ENCODE measurements around the gene HNRNPF. TPM values are rescaled to one million over a fixed set of nuclear protein-coding genes. Genes with fewer than 3 reads are reported as not detected.
A peak's percentile ranks its signal among the peaks of the same experiment; 100 is the strongest.

Gene HNRNPF, protein sequence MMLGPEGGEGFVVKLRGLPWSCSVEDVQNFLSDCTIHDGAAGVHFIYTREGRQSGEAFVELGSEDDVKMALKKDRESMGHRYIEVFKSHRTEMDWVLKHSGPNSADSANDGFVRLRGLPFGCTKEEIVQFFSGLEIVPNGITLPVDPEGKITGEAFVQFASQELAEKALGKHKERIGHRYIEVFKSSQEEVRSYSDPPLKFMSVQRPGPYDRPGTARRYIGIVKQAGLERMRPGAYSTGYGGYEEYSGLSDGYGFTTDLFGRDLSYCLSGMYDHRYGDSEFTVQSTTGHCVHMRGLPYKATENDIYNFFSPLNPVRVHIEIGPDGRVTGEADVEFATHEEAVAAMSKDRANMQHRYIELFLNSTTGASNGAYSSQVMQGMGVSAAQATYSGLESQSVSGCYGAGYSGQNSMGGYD
- 198 and 271 TPM in 2 replicates for polyA plus RNA-seq (2011; rRNA removed)
- 236 and 250 TPM in 2 replicates for polyA plus RNA-seq (2012; cell fraction: cytosol; rRNA removed)
- 275 and 276 TPM in 2 replicates for polyA plus RNA-seq (2012; cell fraction: nucleus; rRNA removed)
- 217 to 228 TPM (median 221 TPM) in 3 replicates for polyA plus RNA-seq (2017; fragmentation: RNase III; extraction: RNeasy Plus Mini Kit Qiagen cat#74134 plus additional on column Dnase treatment)
- polyA minus RNA-seq (2011; rRNA and poly(A)+ RNA removed): 220 and 241 TPM in 2 replicates

DNA sequence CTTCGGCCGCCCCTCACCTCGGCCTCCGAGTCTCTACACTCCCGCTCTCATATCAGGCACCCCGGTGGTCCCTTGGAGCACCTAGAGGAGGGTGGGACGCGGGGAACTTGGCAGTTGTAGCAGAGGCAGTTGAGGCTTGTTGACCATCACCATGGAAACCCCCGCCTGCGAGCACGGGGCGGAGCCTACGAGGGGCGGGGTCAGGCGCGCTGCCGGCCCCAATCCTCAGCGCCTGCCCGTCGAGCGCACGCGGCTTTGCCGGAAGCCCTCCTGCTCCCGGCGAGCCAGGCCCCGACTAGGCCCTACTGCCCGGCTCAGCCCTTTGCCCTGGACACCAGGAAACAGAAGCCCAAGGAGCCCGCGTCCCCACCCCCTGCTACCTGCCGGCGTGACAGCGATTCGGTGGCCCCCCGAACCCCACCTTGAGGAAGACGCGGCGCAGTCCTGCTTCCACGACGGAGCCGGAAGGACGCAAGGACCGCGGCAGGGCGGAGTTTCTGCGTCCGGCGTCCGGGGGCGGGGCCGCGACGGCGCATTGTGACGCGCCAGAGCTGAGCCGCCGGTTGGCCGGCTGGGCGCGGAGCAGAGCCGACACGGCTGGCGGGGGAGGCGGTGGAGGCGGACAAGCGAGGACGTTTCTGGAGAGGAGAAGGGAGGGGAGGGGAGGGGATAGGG lies at the start of gene HNRNPF:
TSS of gene HNRNPF (minus strand) at position 477 of the 675 bp plus-strand sequence. CDS start 21,302 bp downstream, outside the sequence.
- peak within 1 kb of the TSS; percentile 95 for H3K27ac ChIP-seq
- H3K4me1 ChIP-seq: peaks cover 30% of the 10 kb centered on the region
- FAIRE-seq (no peak), ATAC-seq (peak; percentile 78 to 84), DNase-seq (ENCODE audit: low read depth in 1 of 2, low spot score in 1 of 2) (peak; percentile 81 to 97)
- POLR2A ChIA-PET: interaction anchor here (0.7 to 2.6 kb wide), 13 partner anchors 8 to 34 kb away, joined by 3 to 38 read pairs (median 4); partner anchors contain the start of gene ZNF487
- 1% methylated on average over 23 of the region's 68 CpGs for WGBS (ENCODE audit: missing lambda C conversion rate)
- peak within 1 kb of the TSS; percentile 96 for H3K4me3 ChIP-seq
- H3K4me2 ChIP-seq: peak within 1 kb of the TSS; percentile 87
- H3K9me3 ChIP-seq: no peaks in the 10 kb centered on the region
- CTCF ChIA-PET: interaction anchor here (1.4 to 1.6 kb wide), 2 partner anchors 10 to 28 kb away, joined by 4 to 7 read pairs; no protein-coding TSS in a partner anchor
- TF ChIP-seq CBX8 (IDR thresholded peaks at IDR 0.05) (no peak), ZC3H11A (IDR thresholded peaks at IDR 0.05) (no peak), RNF2 (IDR thresholded peaks at IDR 0.05; ENCODE audit: borderline replicate concordance, low read depth) (no peak), PHF8 (IDR thresholded peaks at IDR 0.05; ENCODE audit: borderline replicate concordance, low read depth) (peak; percentile 79), CHD2 (IDR thresholded peaks at IDR 0.05; ENCODE audit: low read length, partially characterized antibody) (no peak), FOSL2 (IDR thresholded peaks at IDR 0.05) (no peak), FOSL2 (CRISPR knock-in tag; IDR thresholded peaks at IDR 0.05) (0 out of 2 replicates have a peak, but pooled peaks have one; percentile 20), TP53 (CRISPR knock-in tag; IDR thresholded peaks at IDR 0.05) (peak; percentile 92; the same call in 1 of the 2 replicates), ZSCAN20 (CRISPR knock-in tag; IDR thresholded peaks at IDR 0.05) (no peak), NPAS2 (CRISPR knock-in tag; IDR thresholded peaks at IDR 0.05; ENCODE audit: borderline replicate concordance) (no peak; the same call in 1 of the 2 replicates), EHF (CRISPR knock-in tag; IDR thresholded peaks at IDR 0.05) (peak; percentile 90; the same call in 1 of the 2 replicates), SREBF2 (IDR thresholded peaks at IDR 0.05) (no peak), RCOR1 (IDR thresholded peaks at IDR 0.05; ENCODE audit: low read depth, low read length) (no peak), FOXS1 (CRISPR knock-in tag; IDR thresholded peaks at IDR 0.05) (peak; percentile 69), HDAC2 (IDR thresholded peaks at IDR 0.05) (no peak), BCL3 (IDR thresholded peaks at IDR 0.05) (peak; percentile 93), MAZ (IDR thresholded peaks at IDR 0.05; ENCODE audit: borderline replicate concordance, low read depth, low read length) (peak; percentile 33; the same call in 1 of the 2 replicates), KDM1A (IDR thresholded peaks at IDR 0.05; ENCODE audit: low read depth) (no peak), MYC (IDR thresholded peaks at IDR 0.05; ENCODE audit: borderline replicate concordance, low read length) (peak; percentile 97), POLR2AphosphoS2 (conservative IDR thresholded peaks at IDR 0.05; ENCODE audit: low read length) (no peak), EP300 (IDR thresholded peaks at IDR 0.05) (no peak; a peak in 1 of 5 replicates), EHMT2 (IDR thresholded peaks at IDR 0.05; ENCODE audit: low read depth) (no peak), NR3C1 (IDR thresholded peaks at IDR 0.05) (no peak), ELK1 (IDR thresholded peaks at IDR 0.05; ENCODE audit: low read depth, low read length) (no peak), KDM5A (IDR thresholded peaks at IDR 0.05) (no peak), HEYL (CRISPR knock-in tag; IDR thresholded peaks at IDR 0.05) (no peak), HOXB5 (CRISPR knock-in tag; IDR thresholded peaks at IDR 0.05) (peak; percentile 85)
- TF ChIP-seq, protein P1, sequence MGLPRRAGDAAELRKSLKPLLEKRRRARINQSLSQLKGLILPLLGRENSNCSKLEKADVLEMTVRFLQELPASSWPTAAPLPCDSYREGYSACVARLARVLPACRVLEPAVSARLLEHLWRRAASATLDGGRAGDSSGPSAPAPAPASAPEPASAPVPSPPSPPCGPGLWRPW (IDR thresholded peaks at IDR 0.05): no peak
- TF ChIP-seq, protein P2, sequence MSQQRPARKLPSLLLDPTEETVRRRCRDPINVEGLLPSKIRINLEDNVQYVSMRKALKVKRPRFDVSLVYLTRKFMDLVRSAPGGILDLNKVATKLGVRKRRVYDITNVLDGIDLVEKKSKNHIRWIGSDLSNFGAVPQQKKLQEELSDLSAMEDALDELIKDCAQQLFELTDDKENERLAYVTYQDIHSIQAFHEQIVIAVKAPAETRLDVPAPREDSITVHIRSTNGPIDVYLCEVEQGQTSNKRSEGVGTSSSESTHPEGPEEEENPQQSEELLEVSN (IDR thresholded peaks at IDR 0.05; ENCODE audit: borderline replicate concordance, low read depth): peak; percentile 95
- TF ChIP-seq, protein P3, sequence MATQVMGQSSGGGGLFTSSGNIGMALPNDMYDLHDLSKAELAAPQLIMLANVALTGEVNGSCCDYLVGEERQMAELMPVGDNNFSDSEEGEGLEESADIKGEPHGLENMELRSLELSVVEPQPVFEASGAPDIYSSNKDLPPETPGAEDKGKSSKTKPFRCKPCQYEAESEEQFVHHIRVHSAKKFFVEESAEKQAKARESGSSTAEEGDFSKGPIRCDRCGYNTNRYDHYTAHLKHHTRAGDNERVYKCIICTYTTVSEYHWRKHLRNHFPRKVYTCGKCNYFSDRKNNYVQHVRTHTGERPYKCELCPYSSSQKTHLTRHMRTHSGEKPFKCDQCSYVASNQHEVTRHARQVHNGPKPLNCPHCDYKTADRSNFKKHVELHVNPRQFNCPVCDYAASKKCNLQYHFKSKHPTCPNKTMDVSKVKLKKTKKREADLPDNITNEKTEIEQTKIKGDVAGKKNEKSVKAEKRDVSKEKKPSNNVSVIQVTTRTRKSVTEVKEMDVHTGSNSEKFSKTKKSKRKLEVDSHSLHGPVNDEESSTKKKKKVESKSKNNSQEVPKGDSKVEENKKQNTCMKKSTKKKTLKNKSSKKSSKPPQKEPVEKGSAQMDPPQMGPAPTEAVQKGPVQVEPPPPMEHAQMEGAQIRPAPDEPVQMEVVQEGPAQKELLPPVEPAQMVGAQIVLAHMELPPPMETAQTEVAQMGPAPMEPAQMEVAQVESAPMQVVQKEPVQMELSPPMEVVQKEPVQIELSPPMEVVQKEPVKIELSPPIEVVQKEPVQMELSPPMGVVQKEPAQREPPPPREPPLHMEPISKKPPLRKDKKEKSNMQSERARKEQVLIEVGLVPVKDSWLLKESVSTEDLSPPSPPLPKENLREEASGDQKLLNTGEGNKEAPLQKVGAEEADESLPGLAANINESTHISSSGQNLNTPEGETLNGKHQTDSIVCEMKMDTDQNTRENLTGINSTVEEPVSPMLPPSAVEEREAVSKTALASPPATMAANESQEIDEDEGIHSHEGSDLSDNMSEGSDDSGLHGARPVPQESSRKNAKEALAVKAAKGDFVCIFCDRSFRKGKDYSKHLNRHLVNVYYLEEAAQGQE (IDR thresholded peaks at IDR 0.05): peak; percentile 43
- TF ChIP-seq, protein P4, sequence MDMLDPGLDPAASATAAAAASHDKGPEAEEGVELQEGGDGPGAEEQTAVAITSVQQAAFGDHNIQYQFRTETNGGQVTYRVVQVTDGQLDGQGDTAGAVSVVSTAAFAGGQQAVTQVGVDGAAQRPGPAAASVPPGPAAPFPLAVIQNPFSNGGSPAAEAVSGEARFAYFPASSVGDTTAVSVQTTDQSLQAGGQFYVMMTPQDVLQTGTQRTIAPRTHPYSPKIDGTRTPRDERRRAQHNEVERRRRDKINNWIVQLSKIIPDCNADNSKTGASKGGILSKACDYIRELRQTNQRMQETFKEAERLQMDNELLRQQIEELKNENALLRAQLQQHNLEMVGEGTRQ (IDR thresholded peaks at IDR 0.05): 0 out of 2 replicates have a peak, but pooled peaks have one; percentile 19

All from A549 (cell line).